Muscle of leg (tissue), 11 donors: ENCODE measurements around the gene STAMBPL1. TPM values are rescaled to one million over a fixed set of nuclear protein-coding genes. Genes with fewer than 3 reads are reported as not detected.
A peak's percentile ranks its signal among the peaks of the same experiment; 100 is the strongest.
"Not testable (repeated sequence)": the region's sequence is repeated elsewhere in the genome, so short reads cannot be mapped to it uniquely, and the experiment has no call there.

Experiments
- DNase-seq: peaks from one replicate; pipeline ENCODE4 v3.0.0; 2013
- H3K27ac ChIP-seq: one replicate; pipeline ENCODE4 v1.5.1; 2013; ENCODE audit warnings: mild to moderate bottlenecking, low read length, control low read depth
- H3K27me3 ChIP-seq: one replicate; pipeline ENCODE4 v1.6.1; 2013; ENCODE audit warnings: low read length; ENCODE audit not compliant: control insufficient read depth, insufficient read depth
- H3K36me3 ChIP-seq: one replicate; pipeline ENCODE4 v1.6.1; 2013; ENCODE audit warnings: low read length; ENCODE audit not compliant: control insufficient read depth, insufficient read depth
- H3K4me1 ChIP-seq: one replicate; pipeline ENCODE4 v1.6.1; 2013; ENCODE audit warnings: low read length; ENCODE audit not compliant: control insufficient read depth, insufficient read depth
- H3K4me3 ChIP-seq: one replicate; pipeline ENCODE4 v1.5.1; 2013; ENCODE audit warnings: low read length, control low read depth
- H3K9me3 ChIP-seq: replicated peaks from 2 replicates; pipeline ENCODE4 v1.6.1; 2013; ENCODE audit warnings: low read depth, low read length; ENCODE audit not compliant: control insufficient read depth
- WGBS: methylation state at CpG from one replicate; pipeline ENCODE4 v1.1.5; 2013; ENCODE audit warnings: missing lambda C conversion rate; ENCODE audit not compliant: insufficient coverage; 5-methylcytosine and 5-hydroxymethylcytosine counted together
- polyA plus RNA-seq, 8 donors: library from polyadenylated mRNA; unstranded; fragments of 120-200 nt; gene quantifications; one replicate each; pipeline versions ENCODE4 v1.2.1 to v1.2.3, GENCODE V29; 2013; ENCODE audit warnings: inconsistent platforms in 1 of 8, low replicate concordance in 1 of 8; ENCODE audit not compliant: insufficient read length in 8 of 8, insufficient read depth in 1 of 8
- total RNA-seq: library from RNA; stranded (reverse); fragments of 120-200 nt; gene quantifications from one replicate; pipeline ENCODE4 v1.2.4, GENCODE V29; 2013

Gene STAMBPL1
- total and polyA plus RNA-seq, 9 donors, result 5.2 to 10.3 (median 6.3) TPM

DNA sequence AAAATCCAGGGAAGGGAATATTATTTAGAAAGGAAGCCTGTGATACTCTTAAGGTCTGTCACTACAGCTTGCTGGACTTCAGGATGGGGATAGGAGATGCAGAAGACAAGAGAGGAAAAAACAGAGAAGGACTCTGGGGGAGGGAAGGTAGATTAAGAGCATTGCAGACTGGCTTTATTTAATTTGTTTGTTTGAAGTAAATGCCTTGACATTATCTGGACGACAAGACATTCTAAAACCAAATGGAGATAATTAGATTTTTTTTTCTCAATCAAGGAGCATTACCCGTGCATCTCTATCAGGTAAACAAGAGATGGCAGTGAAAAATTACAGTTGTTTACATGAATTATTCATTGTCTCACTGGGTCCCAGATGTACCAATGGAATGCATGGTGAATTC is 48.2 kb downstream of the STAMBPL1 start:
- Histone ChIP-seq H3K4me1 (peaks cover 17% of the 10 kb centered on the region), H3K36me3 (no peaks in the 10 kb centered on the region), H3K4me3 (no peak overlapping the region), H3K27ac (no peak overlapping the region), H3K27me3 (no peaks in the 10 kb centered on the region), H3K9me3 (no peaks in the 10 kb centered on the region)
- no peak for DNase-seq
- WGBS, result no CpG with 5 or more reads among the region's 2 CpGs

DNA sequence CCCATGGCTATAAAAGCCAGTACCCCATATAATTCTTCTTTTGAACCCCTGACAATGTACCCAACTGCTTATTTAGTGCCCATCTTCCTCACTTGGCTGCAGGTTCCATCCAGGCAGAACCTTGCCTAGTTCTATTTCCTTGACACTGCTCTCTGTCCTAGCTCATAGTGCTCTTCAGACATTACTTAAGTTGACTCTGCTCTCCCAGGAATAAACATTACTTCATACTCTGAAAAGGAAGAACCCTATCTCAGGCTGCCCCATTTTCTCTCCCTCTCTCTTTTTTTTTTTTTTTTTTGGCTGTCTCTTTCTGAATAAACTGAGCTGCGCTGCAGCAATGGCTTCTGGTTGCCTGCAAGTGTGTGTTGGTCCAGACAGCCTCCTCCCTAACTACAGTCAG is 51.5 kb downstream of the STAMBPL1 start:
- Histone ChIP-seq H3K27ac (no peak overlapping the region), H3K9me3 (no peaks in the 10 kb centered on the region), H3K27me3 (no peaks in the 10 kb centered on the region), H3K4me3 (no peak overlapping the region), H3K36me3 (peaks cover 6% of the 10 kb centered on the region), H3K4me1 (peaks cover 16% of the 10 kb centered on the region)
- DNase-seq, result no peak
- no CpG with 5 or more reads among the region's 1 CpG for WGBS

GRCh38 chr10:88932029-88932428 is 52.0 kb downstream of the STAMBPL1 start:
- peaks cover 16% of the 10 kb centered on the region for H3K4me1 ChIP-seq
- not testable (repeated sequence) for H3K27me3 ChIP-seq, H3K9me3 ChIP-seq, DNase-seq, H3K27ac ChIP-seq, H3K36me3 ChIP-seq, H3K4me3 ChIP-seq
- 80% methylated on average over 1 of the region's 5 CpGs for WGBS

GRCh38 chr10:88932539-88933256 is 52.7 kb downstream of the STAMBPL1 start:
- peaks cover 11% of the 10 kb centered on the region for H3K4me1 ChIP-seq
- H3K36me3 ChIP-seq, result peaks cover 9% of the 10 kb centered on the region
- no peak overlapping the region for H3K4me3 ChIP-seq
- WGBS, result 40% methylated on average over 6 of the region's 7 CpGs
- H3K27me3 ChIP-seq, result no peaks in the 10 kb centered on the region
- H3K27ac ChIP-seq, result no peak overlapping the region
- DNase-seq, result peak; percentile 89
- H3K9me3 ChIP-seq, result no peaks in the 10 kb centered on the region

- Histone ChIP-seq H3K4me1 (peaks cover 11% of the 10 kb centered on the region), H3K27me3 (no peaks in the 10 kb centered on the region), H3K27ac (no peak overlapping the region)
Measured at GRCh38 chr10:88933564-88933963, 53.5 kb downstream of the STAMBPL1 start.

GRCh38 chr10:88934900-88935672 is 55.0 kb downstream of the STAMBPL1 start:
- H3K4me3 ChIP-seq, result no peak overlapping the region
- H3K27me3 ChIP-seq, result no peaks in the 10 kb centered on the region
- peaks cover 28% of the 10 kb centered on the region for H3K36me3 ChIP-seq
- WGBS, result 64% methylated on average over 10 of the region's 17 CpGs
- DNase-seq, result peak; percentile 92
- peaks cover 11% of the 10 kb centered on the region for H3K4me1 ChIP-seq
- H3K9me3 ChIP-seq, result no peaks in the 10 kb centered on the region
- peak overlapping the region; percentile 2 for H3K27ac ChIP-seq

More at GRCh38 chr10:88933564-88933963, 53.5 kb downstream of the STAMBPL1 start:
- H3K9me3 ChIP-seq, result no peaks in the 10 kb centered on the region
- WGBS, result no CpG with 5 or more reads among the region's 2 CpGs
- H3K36me3 ChIP-seq, result peaks cover 17% of the 10 kb centered on the region
- DNase-seq, result no peak
- H3K4me3 ChIP-seq, result no peak overlapping the region

- Histone ChIP-seq H3K27ac (no peak overlapping the region), H3K4me3 (no peak overlapping the region), H3K36me3 (peaks cover 38% of the 10 kb centered on the region), H3K4me1 (peaks cover 11% of the 10 kb centered on the region), H3K9me3 (no peaks in the 10 kb centered on the region), H3K27me3 (no peaks in the 10 kb centered on the region)
- DNase-seq, result no peak
- 90% methylated on average over 1 of the region's 3 CpGs for WGBS
Measured at GRCh38 chr10:88936656-88937055, 56.6 kb downstream of the STAMBPL1 start.

- whole genome bisulfite sequencing, result 100% methylated on average over 1 of the region's 3 CpGs
Measured at GRCh38 chr10:88938039-88938438, 58.0 kb downstream of the STAMBPL1 start.

DNA sequence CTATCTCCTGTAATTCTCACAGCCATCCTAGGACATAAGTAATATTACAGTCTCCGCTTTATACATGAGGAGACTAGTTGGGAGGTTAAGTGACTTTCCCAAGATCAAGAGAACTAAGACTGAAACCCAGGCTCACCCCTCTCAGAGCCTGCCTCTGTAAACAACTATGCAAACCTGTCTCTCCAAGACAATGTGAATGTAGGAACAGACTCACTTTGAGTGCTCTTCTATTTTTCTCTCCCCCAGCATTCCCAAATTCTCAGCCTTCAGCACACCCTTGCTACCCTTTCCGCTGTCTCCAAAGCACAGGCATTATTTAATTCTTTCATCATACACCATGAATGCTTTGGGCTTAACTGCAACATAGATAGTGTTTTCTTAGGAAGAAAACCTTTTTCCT is 58.9 kb downstream of the STAMBPL1 start:
- DNase-seq, result no peak
- peaks cover 9% of the 10 kb centered on the region for H3K4me1 ChIP-seq
- no peak overlapping the region for H3K27ac ChIP-seq
- H3K36me3 ChIP-seq, result peaks cover 52% of the 10 kb centered on the region
- no peaks in the 10 kb centered on the region for H3K27me3 ChIP-seq
- H3K9me3 ChIP-seq, result no peaks in the 10 kb centered on the region
- H3K4me3 ChIP-seq, result no peak overlapping the region
- no CpG with 5 or more reads among the region's 2 CpGs for WGBS

More at GRCh38 chr10:88938039-88938438, 58.0 kb downstream of the STAMBPL1 start:
- H3K9me3 ChIP-seq, result no peaks in the 10 kb centered on the region
- no peaks in the 10 kb centered on the region for H3K27me3 ChIP-seq
- no peak overlapping the region for H3K4me3 ChIP-seq
- peaks cover 47% of the 10 kb centered on the region for H3K36me3 ChIP-seq
- H3K27ac ChIP-seq, result no peak overlapping the region
- DNase-seq, result no peak
- H3K4me1 ChIP-seq, result peaks cover 9% of the 10 kb centered on the region

GRCh38 chr10:88941026-88941425 is 61.0 kb downstream of the STAMBPL1 start:
- no peak overlapping the region for H3K4me3 ChIP-seq
- no peaks in the 10 kb centered on the region for H3K9me3 ChIP-seq
- no peak overlapping the region for H3K27ac ChIP-seq
- DNase-seq, result no peak
- H3K36me3 ChIP-seq, result peaks cover 60% of the 10 kb centered on the region
- no peaks in the 10 kb centered on the region for H3K4me1 ChIP-seq
- WGBS, result 99% methylated on average over 6 of the region's 6 CpGs
- H3K27me3 ChIP-seq, result no peaks in the 10 kb centered on the region
